Femur (tissue), 1 donor: ENCODE measurements around the gene CCNH.

Source experiments
- DNase-seq: peaks from one replicate; pipeline ENCODE4 v3.0.0-alpha.2; 2017

The CCNH gene

GRCh38 chr5:87359106-87359505 lies 53.6 kb downstream of the CCNH start:
- no peak for DNase-seq

GRCh38 chr5:87354496-87354895 lies 58.2 kb downstream of the CCNH start:
- no peak for DNase-seq

- no peak for DNase-seq
These were observed 64.9 kb downstream of the CCNH start for GRCh38 chr5:87347841-87348240.

GRCh38 chr5:87347272-87347671 lies 65.5 kb downstream of the CCNH start:
- no peak for DNase-seq
